GM18517 (cell line): ENCODE measurements around the gene NUMA1.

Experiments used
- ATAC-seq: cut with Tn5 transposase; IDR thresholded peaks from one replicate; pipeline ENCODE4 v1.9.1; 2021; ENCODE audit warnings: mild to moderate bottlenecking, moderate library complexity; ENCODE audit not compliant: unreplicated experiment

Gene NUMA1

DNA sequence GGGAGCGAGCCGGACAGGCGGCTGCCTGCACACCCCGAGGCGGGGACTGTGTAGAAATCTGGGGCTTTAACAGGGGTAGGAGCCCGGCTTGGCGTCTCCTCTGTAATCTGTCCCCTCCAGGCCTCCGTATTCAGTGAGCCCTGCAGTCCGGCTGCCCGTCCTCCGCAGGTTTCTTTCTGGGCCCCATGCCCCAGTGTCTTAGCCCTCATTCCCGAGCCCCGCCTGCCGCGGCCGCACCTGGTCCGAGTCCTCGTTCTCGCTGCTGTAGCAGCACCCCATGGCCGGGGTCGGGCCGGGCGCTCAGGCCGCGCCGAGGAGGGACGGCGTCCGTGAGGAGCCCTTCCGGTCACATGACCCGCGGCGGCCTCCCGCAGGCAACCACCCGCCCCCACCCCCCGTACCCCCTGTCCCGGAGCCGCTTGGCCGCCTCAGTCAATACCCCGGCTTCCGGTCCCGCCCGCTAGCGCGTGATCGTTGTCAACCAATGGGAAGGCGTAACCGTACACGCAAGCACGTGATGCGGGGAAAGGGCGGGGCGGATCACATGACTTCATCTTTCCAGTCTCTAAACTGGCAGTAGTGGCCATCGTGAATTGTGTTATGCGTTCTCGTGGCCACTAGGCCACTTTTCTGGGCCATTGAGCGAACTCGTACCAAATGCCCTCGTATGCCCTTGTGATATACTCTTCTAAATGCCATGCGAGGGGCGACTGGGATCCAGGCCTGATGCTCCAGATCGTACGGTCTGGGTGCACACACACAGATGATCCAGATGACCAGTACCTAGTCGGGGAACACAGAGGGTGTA is 22.8 kb upstream of the NUMA1 start, which contains the start of gene LAMTOR1:
Gene LAMTOR1 (minus strand): TSS at position 352 of the 808 bp plus-strand sequence. CDS start 73 bp downstream, at position 279.
- peak; percentile 80 for ATAC-seq

DNA sequence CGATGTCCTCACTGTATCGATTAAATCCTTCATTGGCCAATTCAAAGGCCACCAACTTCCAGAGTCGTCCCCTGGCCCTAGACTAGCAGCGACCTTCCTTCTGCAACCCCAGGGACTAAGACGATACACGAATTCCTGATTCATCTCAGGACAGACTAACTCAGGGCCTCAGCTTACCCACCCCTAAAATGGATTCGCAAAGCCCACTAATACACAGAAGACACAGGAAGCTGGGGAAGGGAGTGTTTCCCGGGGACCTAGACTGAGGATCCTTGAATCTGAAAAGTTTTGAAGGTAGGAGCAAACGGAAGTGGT is 22.2 kb upstream of the NUMA1 start:
- ATAC-seq, result no peak

DNA sequence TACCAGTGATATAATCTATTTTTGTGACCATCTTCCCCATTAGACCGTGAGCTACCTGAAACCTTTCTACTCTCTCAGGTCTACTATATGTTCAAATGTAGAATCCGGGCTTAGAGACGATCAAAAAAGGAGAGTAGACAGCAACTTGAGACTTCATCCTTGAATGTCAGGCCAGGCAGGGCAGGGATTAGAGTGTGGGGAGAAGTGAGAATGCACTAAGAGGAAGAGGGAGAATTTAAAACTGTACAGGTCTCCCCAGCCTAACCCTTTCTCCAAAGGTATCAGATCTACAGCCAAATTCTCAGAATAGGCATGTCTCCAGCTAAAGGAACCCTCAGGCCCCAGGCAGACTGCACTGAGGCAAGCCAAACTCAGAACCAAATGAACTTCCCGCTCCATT is 21.8 kb upstream of the NUMA1 start:
- no peak for ATAC-seq

DNA sequence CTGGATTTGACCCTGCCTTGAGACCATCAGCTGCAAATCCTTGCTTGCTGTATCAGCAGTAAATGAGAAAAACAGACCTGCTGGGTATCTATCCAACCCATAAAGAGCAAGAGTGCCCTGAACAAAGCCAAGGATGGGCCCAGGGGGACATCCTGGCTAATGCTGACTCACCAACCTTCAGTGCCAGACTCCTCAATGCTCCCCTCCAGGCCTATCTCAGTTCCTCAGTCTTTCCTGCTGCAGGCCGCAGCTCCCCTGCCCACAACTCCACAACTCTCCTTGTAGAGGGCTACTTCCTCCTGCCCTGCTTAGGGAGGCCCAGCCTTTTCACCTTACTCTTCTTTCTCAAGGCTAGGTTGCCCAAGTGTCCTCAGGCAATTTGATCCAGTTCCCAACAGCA is 20.1 kb upstream of the NUMA1 start:
- ATAC-seq, result no peak

DNA sequence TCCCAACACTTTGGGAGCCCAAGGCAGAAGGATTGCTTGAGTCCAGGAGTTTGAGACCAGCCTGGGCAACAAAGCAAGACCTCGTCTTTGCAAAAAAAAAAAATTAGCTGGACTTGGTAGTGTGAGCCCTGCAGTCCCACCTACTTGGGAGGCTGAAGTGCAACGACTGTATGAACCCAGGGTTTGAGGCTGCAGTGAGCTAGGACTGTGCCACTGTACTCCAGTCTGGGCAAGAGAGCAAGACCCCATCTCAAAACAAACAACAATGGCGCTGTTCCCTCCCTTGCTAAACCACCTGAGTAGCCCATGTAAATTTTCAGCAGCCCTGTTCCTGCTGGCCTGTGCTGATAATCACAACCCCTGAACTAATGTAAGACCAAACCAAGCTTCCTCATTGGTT is 19.7 kb upstream of the NUMA1 start:
- no peak for ATAC-seq

DNA sequence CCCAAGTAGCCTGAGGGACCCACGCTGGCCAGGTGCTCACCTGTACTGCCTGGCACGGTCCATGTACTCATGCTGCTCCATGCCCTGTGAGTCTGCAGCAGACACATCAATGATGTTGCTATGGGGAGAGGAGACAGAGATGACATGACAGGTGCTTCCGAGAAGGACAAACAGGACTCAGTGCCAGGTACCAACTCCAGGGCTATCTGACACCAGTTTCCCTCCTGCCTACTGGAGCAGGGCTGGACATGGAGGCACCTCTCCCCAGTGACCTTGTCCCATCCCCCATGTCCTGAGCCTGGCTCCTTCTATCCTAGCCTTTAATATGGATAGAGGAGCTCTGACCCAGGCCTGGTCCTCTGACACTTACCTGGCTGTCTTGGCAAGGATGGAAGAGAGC is 18.4 kb upstream of the NUMA1 start:
- ATAC-seq, result no peak

DNA sequence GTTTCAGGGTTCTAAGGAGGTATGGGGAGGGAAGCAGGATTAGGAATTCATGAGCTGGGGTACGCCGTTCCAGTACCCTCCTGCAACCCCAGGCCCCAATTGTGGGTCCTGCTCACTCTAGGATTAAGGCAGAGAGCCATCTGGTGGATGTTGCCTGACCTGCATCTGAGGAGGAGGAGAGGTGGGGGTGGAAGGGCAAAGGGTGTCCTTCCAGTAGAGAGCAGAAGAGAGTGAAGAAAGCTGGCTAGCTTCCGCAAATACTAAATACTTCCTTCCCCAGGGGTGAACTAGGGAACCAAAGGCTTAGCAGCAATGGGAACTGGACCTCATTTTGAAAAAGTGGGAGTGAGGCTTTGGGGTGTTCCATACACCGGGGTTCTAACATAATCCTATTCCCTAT is 10.9 kb upstream of the NUMA1 start:
- no peak for ATAC-seq

DNA sequence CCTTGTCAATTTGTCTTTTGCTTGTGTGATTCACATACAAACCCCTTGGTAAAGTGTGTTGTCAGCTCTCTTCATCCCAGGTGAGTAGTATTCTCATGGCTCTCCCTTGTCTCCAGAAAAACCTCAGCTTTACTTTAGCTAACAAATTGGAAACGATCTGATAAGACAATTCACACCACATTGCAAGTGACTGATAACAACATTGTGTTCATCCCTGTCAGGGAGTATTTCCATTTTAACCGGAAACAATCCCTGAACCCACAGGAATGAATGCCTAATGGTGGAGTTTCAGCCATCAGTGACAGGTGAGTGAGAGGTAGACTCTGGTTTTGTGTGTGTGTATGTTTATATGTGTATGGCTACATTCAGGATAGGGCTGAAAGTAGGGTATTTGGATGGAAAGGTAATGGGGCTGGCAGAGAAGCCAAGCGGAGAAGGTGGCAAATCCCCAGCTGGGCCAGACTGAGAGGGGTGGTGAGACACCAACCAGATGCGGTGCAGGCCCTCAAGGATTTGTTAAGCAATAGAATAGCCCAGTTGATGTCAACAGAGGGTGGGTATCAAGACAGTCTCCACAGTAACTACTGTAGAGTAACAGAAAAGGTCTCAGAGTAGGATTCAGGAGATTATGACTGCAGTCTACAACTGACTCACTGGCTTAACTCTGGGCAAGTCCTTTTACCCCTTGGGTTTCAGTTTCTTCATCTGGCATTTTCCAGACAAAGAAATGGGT is 7.9 kb upstream of the NUMA1 start:
- ATAC-seq, result no peak

DNA sequence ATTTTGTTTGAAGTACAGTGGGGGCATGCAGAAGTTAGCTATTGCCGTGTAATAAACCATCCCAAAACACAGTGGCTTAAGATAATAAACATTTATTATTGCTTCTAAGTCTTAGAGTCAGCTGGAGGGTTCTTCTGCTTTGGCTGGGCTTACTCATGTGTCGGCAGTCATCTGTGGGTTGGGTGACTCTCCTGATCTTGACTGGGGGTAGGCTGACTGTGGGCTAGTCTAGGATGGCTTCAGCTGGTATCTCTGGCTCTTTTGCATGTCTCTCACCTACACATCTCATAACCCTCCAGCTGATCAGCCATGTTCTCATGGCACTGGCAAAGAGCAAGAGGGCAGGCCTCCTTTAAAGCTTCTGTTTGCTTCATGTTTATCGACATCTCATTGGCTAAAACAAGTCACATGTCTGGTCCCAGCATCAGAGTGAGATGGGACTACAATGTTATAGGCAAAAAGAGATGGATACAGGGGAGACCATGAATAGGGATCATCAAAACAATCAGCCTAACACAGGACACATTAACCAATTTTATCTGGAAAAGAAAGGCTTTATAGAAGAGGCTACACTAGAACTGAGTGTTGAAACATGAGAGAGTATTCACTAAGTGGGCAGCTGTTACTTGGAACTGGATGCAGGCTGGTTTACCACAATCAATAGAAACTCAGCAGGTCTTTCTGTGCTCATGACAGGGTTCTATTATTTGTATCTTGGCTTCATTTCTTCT is 5.4 kb upstream of the NUMA1 start:
- no peak for ATAC-seq

DNA sequence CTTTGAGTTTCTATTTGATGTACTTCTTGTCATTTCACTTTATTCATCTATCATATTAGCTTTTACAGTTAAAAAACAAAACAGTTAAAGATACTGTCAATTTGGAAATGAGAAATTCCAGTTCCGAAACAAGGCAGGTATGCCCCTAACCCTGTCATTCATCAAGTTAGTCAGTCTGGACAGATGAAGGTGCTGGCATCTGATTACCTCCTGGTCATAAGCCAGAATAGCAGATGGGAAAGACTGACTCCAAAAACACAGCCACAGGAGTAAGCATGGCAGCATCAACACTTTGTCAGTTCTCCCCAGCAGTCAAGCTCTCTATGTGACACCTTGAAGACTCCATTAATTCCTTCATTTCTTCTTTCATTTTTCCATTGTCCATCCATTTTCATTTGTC is 4.6 kb upstream of the NUMA1 start:
- no peak for ATAC-seq

DNA sequence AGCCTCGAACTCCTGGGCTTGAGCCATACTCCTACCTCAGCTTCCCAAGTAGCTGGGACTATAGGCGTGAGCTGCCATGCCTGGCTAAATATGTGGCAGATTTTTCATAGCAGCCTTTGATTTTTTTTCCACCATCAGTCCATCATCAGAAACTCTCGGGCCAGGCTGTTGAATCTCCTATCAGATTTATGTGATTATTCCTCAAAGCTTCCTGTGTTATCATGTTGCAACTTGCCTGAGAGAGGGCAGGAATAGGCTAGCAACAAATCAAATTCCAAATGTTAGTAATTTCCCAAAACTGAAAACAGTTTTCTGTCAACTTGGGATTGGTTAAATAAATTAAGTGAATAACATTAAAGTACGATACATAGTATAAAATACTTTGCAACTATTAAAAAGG is 3.7 kb upstream of the NUMA1 start:
- no peak for ATAC-seq

DNA sequence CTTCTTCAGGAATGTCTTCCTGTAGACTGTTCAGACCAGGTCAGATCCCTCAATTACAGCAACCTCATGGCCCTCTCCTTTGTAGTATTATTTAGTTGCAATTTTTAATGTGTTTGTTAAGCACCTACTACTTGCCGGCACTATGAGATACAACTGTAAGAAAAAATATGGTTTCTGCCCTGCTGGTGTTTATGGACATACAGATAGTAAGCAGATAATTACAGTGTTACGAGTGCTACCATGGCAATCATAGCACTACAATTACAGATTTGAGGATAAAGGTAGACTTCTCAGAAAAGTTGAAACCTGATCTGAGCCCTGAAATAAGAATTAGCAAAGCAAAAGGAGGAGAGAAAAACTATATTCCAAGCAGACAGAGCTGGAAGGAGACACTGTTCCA is 3.1 kb upstream of the NUMA1 start:
- ATAC-seq, result no peak

DNA sequence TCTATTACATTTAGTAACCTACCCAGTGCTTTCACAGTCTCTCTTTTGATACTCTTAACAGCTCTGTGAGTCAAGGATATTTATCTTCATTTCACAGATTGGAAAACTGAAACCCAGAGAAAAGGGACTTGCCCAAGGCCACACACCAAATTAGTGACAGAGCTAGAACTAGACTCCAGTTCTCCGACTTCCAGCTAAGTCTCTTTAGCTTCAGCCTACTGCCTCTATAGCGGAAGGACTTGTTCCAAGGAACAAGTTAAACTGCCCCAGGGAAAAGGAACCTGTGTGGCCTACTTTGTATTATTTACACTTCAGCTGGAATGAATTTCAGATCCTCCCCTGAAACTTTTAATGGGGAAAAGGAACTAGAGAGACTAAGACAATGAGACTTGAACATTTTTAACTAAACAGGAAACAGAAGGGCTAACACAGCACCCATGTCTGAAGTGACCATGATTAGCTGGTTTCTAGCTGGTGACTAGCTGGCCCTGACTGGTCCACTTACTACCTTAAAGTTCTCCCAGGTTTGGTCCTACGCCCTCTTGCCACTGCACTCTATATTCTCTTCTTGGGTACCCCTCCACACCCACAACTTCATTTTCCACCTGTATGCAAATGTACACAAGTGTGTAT is 1.6 kb upstream of the NUMA1 start:
- no peak for ATAC-seq

DNA sequence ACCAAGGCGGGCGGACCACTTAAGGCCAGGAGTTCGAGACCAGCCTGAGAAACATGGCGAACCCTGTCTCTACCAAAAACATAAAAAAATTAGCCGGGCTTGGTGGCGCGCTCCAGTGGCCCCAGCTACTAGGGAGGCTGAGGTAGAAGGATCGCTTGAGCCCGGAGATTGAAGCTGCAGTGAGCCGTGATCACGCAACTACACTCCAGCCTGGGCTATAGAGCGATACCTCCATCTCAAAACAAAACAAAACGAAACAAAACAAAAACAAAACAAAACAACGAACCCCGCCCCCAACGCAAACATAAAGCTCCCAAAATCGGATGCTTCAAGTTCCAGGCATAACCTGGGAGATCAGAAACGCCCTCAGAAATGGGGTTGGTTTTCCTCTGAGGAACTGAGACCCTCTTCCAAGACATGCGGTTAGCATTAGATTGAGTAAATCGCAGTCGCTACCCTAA is 872 bp upstream of the NUMA1 start:
- no peak for ATAC-seq

DNA sequence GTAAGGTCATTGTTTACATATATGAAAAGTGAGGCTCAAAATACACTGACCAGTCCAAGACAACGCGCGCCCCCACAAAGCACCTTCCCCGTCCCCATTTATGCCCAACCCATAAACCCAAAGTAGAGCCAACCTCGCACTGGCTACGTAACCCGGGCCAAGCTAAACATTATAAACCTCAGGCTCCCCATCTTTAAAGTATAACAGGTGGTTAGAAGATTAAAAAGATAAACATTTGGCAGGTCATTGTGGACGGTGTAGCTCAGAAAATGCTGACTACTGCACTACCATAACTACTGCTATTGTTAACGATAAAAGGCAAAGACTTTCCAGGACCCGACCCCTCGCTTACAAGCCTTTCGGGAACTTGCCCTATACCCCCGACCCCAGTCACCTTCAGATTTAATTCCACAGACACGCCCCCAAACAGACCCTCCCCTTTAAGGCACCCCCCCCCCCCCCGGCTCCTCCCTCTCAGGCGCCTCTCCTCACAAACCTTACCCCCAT is 470 bp downstream of the NUMA1 start:
- no peak for ATAC-seq

DNA sequence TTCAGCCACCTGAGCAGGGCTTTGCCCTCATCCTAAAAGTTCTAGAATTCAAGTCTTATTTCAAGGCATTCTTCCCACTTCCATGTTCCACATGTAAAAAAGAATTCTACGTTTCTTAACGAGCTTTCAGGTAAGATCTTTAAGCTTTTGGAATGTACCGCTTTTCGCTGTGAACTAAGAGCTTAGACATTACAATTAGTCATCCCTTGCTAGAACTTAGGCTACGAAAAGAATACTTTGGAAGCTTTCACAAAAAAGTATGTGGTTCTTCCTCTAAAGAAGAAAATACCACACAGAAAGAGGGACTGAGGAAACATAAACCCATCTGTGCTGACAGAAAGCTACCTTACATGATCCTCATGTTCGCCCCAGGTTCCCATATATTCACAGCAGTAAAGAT is 1.9 kb downstream of the NUMA1 start:
- ATAC-seq, result no peak

DNA sequence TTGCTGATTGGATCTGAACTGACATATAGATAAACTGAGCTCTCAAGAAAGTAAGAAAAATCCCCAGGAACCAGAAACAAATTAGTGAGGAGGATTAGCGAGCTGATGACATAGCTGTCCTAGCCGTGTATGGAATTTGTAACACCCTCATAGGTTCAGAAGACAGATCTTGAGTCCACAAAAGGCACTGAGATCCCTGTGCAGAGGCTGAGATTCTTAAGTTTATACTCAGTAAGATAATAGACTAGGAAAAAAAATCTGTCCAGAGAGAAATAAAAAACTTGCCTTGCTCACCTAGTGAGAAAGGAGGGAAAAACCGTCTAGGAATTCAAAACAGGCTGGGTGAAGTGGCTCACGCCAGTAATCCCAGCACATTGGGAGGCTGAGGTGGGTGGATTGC is 4.6 kb downstream of the NUMA1 start:
- ATAC-seq, result no peak

DNA sequence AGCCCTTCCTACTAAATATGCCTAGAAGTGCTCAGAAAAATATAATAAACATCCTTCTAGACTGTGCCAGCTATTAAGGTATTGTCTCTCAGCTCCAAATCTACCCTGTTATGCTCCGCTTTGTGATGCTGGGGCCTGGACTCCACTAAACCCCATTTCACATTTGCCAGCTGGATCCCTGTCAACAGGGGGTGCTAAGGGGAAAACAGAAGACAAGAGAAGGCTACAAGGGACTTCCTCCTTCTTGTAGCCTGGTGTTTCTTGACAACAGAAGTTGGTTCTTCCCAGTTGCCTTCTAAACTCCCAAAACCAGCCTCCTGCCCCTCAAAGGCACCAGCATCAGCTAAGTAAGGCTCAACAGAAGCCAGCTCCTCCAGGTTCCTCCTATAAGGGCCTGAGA is 5.2 kb downstream of the NUMA1 start:
- no peak for ATAC-seq

DNA sequence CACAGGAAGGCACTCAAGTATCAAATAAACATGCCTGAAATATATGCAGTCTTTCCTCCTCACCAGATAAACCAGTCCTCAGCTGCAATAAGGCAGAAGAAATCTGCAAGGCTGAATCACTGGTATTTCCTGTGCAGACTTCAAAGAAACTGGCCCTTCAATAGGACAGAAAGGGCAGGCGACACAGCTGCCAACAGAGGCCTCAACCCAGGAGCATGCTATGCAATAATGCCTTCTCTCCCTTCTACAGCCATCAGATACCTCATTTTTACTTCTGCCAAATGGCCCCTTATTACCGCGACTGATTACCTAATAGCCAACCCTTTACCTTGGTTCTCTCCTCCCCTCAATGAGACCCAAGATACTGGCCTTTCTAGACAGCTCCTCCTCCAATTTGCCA is 8.0 kb downstream of the NUMA1 start:
- ATAC-seq, result no peak

DNA sequence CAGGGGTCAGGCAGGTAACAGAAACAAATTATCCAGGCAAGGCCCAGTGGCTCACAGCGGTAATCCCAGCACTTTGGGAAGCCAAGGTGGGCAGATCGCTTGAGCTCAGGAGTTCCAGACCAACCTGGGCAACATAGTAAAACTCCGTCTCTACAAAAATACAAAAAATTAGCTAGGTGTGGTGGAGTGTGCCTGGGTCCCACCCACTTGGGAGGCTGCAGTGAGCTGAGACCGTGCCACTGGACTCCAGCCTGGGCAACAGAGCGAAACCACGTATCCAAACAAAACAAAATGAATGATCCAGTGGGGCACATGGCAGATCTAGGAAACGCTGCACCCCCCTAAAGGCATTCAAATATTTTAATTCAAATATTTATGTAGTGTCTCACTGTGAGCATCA is 9.9 kb downstream of the NUMA1 start:
- no peak for ATAC-seq

DNA sequence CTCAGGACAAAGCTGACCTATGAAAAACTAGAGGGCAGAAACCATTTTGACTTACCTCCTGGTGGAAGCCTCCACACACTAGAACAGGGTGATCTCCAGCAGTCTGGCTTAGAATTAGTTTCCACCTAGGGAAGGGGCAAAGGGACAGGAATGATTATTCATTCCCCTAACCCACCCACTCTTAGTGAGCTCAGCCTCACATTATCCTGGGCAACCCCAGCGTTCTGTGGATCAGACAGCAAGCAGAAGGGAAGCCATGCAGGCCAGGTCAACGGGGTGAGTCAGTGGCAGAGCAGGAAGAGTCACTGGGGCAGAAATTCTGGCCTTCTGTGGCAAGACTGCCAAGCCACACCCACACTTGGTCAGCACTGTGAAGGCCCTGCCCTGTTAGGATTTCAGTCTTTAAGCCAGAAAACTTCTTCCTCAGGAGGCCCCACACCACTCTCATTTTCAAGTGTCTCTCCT is 10.5 kb downstream of the NUMA1 start:
- ATAC-seq, result no peak
